HepG2 (cell line): ENCODE measurements around the gene PYGB. TPM values are rescaled to one million over a fixed set of nuclear protein-coding genes. Genes with fewer than 3 reads are reported as not detected.

Experiments
- ASH2L ChIP-seq: fragments of 300-600, 200-600 bp; sonication (generic); IDR thresholded peaks from 2 replicates; pipeline ENCODE4 v1.7.0; 2017; ENCODE audit warnings: low read depth, mild to moderate bottlenecking, moderate library complexity, mixed read lengths, low read length; ENCODE audit not compliant: insufficient read length
- CCDC6 ChIP-seq: sonication (generic); formaldehyde crosslinking; IDR thresholded peaks from 2 replicates; pipeline ENCODE4 v1.8.1; 2022; ENCODE audit warnings: mild to moderate bottlenecking, missing genetic modification reagents, moderate library complexity
- ELF1 ChIP-seq: sonication (generic); formaldehyde crosslinking; IDR thresholded peaks from 2 replicates; pipeline ENCODE4 v1.4.0; 2020; ENCODE audit warnings: missing genetic modification reagents
- GATAD1 ChIP-seq: IDR thresholded peaks from 2 replicates; pipeline ENCODE4 v1.6.1; 2016; ENCODE audit warnings: missing genetic modification reagents, missing compliant biosample characterization
- HDAC1 ChIP-seq: sonication (generic); formaldehyde crosslinking; IDR thresholded peaks from 2 replicates; pipeline ENCODE4 v1.5.1; 2020; ENCODE audit warnings: mild to moderate bottlenecking, missing genetic modification reagents
- JUND ChIP-seq: sonication (generic); formaldehyde crosslinking; IDR thresholded peaks from 2 replicates; pipeline ENCODE4 v1.8.0; 2022; ENCODE audit warnings: mild to moderate bottlenecking, missing genetic modification reagents
- KDM1A ChIP-seq: IDR thresholded peaks from 2 replicates; pipeline ENCODE4 v1.6.1; 2016; ENCODE audit warnings: missing compliant biosample characterization
- MYC ChIP-seq: sonication (generic); formaldehyde crosslinking; IDR thresholded peaks from 2 replicates; pipeline ENCODE4 v1.9.0; 2021; ENCODE audit warnings: missing genetic modification reagents, borderline replicate concordance
- NBN ChIP-seq: fragments of 450-650 bp; conservative IDR thresholded peaks from 2 replicates; pipeline ENCODE4 v1.6.1; 2017
- NFIC ChIP-seq: IDR thresholded peaks from 2 replicates; pipeline ENCODE4 v1.6.1; 2012; ENCODE audit warnings: mild to moderate bottlenecking, low read length, inconsistent platforms
- NFKB2 ChIP-seq: sonication (generic); formaldehyde crosslinking; IDR thresholded peaks from 2 replicates; pipeline ENCODE4 v1.4.0; 2020; ENCODE audit warnings: missing genetic modification reagents, borderline replicate concordance
- RARA ChIP-seq: IDR thresholded peaks from 2 replicates; pipeline ENCODE4 v1.6.1; 2016; ENCODE audit warnings: missing genetic modification reagents, missing compliant biosample characterization
- RFX3 ChIP-seq: IDR thresholded peaks from 2 replicates; pipeline ENCODE4 v1.6.1; 2016; ENCODE audit warnings: missing biosample characterization, missing genetic modification reagents
- SMARCC2 ChIP-seq: fragments of 450-650 bp; IDR thresholded peaks from 2 replicates; pipeline ENCODE4 v1.6.1; 2017; ENCODE audit warnings: antibody characterized with exemption, mild to moderate bottlenecking
- SOX6 ChIP-seq, 2 experiments: fragments of 450-650 bp in 1 of 2; sonication (generic) in 1 of 2; formaldehyde crosslinking in 1 of 2; IDR thresholded peaks; 2 replicates each; pipeline versions ENCODE4 v1.4.0 to v1.6.1; 2017 to 2020; ENCODE audit warnings: antibody characterized with exemption in 1 of 2, mild to moderate bottlenecking in 1 of 2, missing genetic modification reagents in 1 of 2
- TAF1 ChIP-seq: sonication (generic); formaldehyde crosslinking; IDR thresholded peaks from 2 replicates; pipeline ENCODE4 v1.4.0; 2020; ENCODE audit warnings: missing genetic modification reagents
- XRCC5 ChIP-seq: fragments of 200-400 bp; formaldehyde crosslinking; optimal IDR thresholded peaks from 2 replicates; pipeline ENCODE3; 2017; ENCODE audit warnings: mild to moderate bottlenecking, low read length
- ZFP36L1 ChIP-seq: sonication (generic); formaldehyde crosslinking; IDR thresholded peaks from 2 replicates; pipeline ENCODE4 v1.8.0; 2022; ENCODE audit warnings: mild to moderate bottlenecking, missing genetic modification reagents, moderate library complexity
- ZFP82 ChIP-seq: sonication (generic); formaldehyde crosslinking; IDR thresholded peaks from 2 replicates; pipeline ENCODE4 v1.5.1; 2020; ENCODE audit warnings: mild to moderate bottlenecking, missing genetic modification reagents, borderline replicate concordance
- ZNF569 ChIP-seq: sonication (generic); formaldehyde crosslinking; IDR thresholded peaks from 2 replicates; pipeline ENCODE4 v1.5.0; 2020; ENCODE audit warnings: mild to moderate bottlenecking, missing genetic modification reagents, moderate library complexity, borderline replicate concordance
- ZNF713 ChIP-seq: sonication (generic); formaldehyde crosslinking; IDR thresholded peaks from 2 replicates; pipeline ENCODE4 v1.4.0; 2020; ENCODE audit warnings: mild to moderate bottlenecking, missing genetic modification reagents
- ZNF724P ChIP-seq: sonication (generic); formaldehyde crosslinking; IDR thresholded peaks from 2 replicates; pipeline ENCODE4 v1.8.0; 2022; ENCODE audit warnings: missing genetic modification reagents, borderline replicate concordance
- ZNF878 ChIP-seq: sonication (generic); formaldehyde crosslinking; IDR thresholded peaks from 2 replicates; pipeline ENCODE4 v1.8.1; 2023; ENCODE audit warnings: mild to moderate bottlenecking, missing genetic modification reagents, moderate library complexity
- polyA plus RNA-seq, 8 experiments: library from polyadenylated mRNA; depleted of rRNA in 3 of 8; stranded (reverse) in 7 of 8; unstranded in 1 of 8; fragments of >200 nt; fragmentation: Illumina TruSeq in 4 of 8; extraction: Trizol in 4 of 8; gene quantifications; 2 replicates each; pipeline versions ENCODE4 v1.2.1 to v1.2.3, GENCODE V29; 2011 to 2016; ENCODE audit warnings: low read depth in 4 of 8, missing spikeins in 1 of 8, mixed read lengths in 1 of 8; ENCODE audit not compliant: insufficient read depth in 1 of 8
- total RNA-seq, 5 experiments: library from RNA; depleted of rRNA; stranded (reverse); fragments of >200 nt; fragmentation: Illumina TruSeq; extraction: Trizol; gene quantifications; 2 replicates each; pipeline ENCODE4 v1.2.3, GENCODE V29; 2016; ENCODE audit warnings: low read depth in 1 of 5
- TF ChIP-seq, protein P1 (sequence below): sonication (generic); formaldehyde crosslinking; IDR thresholded peaks from 2 replicates; pipeline ENCODE4 v1.4.0; 2020; ENCODE audit warnings: missing genetic modification reagents
- TF ChIP-seq, protein P2 (sequence below): sonication (generic); formaldehyde crosslinking; IDR thresholded peaks from 2 replicates; pipeline ENCODE4 v1.5.0; 2020; ENCODE audit warnings: missing genetic modification reagents, mild to moderate bottlenecking, borderline replicate concordance
- TF ChIP-seq, protein P3 (sequence below): sonication (generic); formaldehyde crosslinking; IDR thresholded peaks from 2 replicates; pipeline ENCODE4 v1.5.0; 2020; ENCODE audit warnings: mild to moderate bottlenecking, missing genetic modification reagents
- TF ChIP-seq, protein P4 (sequence below): IDR thresholded peaks from 2 replicates; pipeline ENCODE4 v1.6.1; 2016; ENCODE audit warnings: mild to moderate bottlenecking, missing biosample characterization, missing genetic modification reagents

PYGB gene
- total and polyA plus RNA-seq, 2 of the 13 experiments (the other 11 are each of a cell fraction or from before 2014, with no cell fraction given), result 24.2 to 86.3 TPM

DNA sequence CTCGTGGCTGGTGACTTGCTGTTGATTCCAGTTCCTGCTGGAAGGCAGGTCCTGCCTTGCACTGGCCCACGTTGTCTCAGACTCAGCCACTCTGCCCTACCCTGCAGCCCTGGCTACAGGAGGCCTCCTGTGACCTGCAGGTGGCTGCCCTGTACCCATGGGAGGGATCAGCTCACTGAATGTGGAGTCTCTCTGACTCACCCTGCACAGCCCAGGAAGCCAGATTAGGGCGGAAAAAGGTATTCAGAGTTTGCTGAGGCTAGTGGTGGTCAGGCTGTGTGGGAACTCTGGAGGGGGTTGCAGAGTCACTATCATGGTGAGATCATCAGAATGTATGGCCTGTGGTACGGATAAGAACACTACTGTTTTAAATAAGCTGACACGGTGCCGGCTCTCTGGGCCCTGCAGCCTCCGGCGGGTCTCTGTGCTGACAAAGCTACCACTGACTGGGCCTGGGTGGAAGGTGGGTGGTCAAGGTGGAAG is 24.7 kb upstream of the PYGB start (continued):
- no peak for TF ChIP-seq CCDC6 (CRISPR knock-in tag)
- no peak for TF ChIP-seq NBN
- TF ChIP-seq, protein P1, sequence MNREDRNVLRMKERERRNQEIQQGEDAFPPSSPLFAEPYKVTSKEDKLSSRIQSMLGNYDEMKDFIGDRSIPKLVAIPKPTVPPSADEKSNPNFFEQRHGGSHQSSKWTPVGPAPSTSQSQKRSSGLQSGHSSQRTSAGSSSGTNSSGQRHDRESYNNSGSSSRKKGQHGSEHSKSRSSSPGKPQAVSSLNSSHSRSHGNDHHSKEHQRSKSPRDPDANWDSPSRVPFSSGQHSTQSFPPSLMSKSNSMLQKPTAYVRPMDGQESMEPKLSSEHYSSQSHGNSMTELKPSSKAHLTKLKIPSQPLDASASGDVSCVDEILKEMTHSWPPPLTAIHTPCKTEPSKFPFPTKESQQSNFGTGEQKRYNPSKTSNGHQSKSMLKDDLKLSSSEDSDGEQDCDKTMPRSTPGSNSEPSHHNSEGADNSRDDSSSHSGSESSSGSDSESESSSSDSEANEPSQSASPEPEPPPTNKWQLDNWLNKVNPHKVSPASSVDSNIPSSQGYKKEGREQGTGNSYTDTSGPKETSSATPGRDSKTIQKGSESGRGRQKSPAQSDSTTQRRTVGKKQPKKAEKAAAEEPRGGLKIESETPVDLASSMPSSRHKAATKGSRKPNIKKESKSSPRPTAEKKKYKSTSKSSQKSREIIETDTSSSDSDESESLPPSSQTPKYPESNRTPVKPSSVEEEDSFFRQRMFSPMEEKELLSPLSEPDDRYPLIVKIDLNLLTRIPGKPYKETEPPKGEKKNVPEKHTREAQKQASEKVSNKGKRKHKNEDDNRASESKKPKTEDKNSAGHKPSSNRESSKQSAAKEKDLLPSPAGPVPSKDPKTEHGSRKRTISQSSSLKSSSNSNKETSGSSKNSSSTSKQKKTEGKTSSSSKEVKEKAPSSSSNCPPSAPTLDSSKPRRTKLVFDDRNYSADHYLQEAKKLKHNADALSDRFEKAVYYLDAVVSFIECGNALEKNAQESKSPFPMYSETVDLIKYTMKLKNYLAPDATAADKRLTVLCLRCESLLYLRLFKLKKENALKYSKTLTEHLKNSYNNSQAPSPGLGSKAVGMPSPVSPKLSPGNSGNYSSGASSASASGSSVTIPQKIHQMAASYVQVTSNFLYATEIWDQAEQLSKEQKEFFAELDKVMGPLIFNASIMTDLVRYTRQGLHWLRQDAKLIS (CRISPR knock-in tag), result no peak
- no peak for TF ChIP-seq NFIC
- peak; percentile 50 for TF ChIP-seq HDAC1
- TF ChIP-seq ELF1 (CRISPR knock-in tag), result 0 out of 2 replicates have a peak, but pooled peaks have one; percentile 34
- TF ChIP-seq GATAD1 (CRISPR knock-in tag), result peak; percentile 46; the same call in 1 of the 2 replicates
- TF ChIP-seq ZNF878, result no peak
- TF ChIP-seq SOX6 (IDR thresholded peaks at IDR 0.05), result no peak
- TF ChIP-seq SOX6 (CRISPR knock-in tag; IDR thresholded peaks at IDR 0.05), result no peak
- TF ChIP-seq XRCC5, result peak; percentile 91
- no peak; the same call in 1 of the 2 replicates for TF ChIP-seq TAF1 (CRISPR knock-in tag)
- TF ChIP-seq NFKB2 (CRISPR knock-in tag), result peak; percentile 61; the same call in 1 of the 2 replicates
- TF ChIP-seq ASH2L, result no peak
- TF ChIP-seq, protein P2, sequence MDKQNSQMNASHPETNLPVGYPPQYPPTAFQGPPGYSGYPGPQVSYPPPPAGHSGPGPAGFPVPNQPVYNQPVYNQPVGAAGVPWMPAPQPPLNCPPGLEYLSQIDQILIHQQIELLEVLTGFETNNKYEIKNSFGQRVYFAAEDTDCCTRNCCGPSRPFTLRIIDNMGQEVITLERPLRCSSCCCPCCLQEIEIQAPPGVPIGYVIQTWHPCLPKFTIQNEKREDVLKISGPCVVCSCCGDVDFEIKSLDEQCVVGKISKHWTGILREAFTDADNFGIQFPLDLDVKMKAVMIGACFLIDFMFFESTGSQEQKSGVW (CRISPR knock-in tag), result no peak
- no peak for TF ChIP-seq ZNF724P (CRISPR knock-in tag)
- peak; percentile 62; the same call in 1 of the 2 replicates for TF ChIP-seq JUND (CRISPR knock-in tag)
- TF ChIP-seq ZNF713 (CRISPR knock-in tag), result no peak
- TF ChIP-seq RARA (CRISPR knock-in tag), result no peak
- TF ChIP-seq RFX3 (CRISPR knock-in tag), result no peak
- TF ChIP-seq ZFP36L1 (CRISPR knock-in tag), result 0 out of 2 replicates have a peak, but pooled peaks have one; percentile 11
- no peak for TF ChIP-seq ZFP82
- TF ChIP-seq SMARCC2, result no peak
- TF ChIP-seq ZNF569 (CRISPR knock-in tag), result no peak
- TF ChIP-seq, protein P3, sequence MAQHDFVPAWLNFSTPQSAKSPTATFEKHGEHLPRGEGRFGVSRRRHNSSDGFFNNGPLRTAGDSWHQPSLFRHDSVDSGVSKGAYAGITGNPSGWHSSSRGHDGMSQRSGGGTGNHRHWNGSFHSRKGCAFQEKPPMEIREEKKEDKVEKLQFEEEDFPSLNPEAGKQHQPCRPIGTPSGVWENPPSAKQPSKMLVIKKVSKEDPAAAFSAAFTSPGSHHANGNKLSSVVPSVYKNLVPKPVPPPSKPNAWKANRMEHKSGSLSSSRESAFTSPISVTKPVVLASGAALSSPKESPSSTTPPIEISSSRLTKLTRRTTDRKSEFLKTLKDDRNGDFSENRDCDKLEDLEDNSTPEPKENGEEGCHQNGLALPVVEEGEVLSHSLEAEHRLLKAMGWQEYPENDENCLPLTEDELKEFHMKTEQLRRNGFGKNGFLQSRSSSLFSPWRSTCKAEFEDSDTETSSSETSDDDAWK (CRISPR knock-in tag), result no peak
- TF ChIP-seq KDM1A, result no peak
- TF ChIP-seq, protein P4, sequence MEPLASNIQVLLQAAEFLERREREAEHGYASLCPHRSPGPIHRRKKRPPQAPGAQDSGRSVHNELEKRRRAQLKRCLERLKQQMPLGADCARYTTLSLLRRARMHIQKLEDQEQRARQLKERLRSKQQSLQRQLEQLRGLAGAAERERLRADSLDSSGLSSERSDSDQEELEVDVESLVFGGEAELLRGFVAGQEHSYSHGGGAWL (CRISPR knock-in tag), result no peak
- TF ChIP-seq MYC (CRISPR knock-in tag), result peak; percentile 66; the same call in 1 of the 2 replicates
